Measurements from ENCODE around the gene BBS10.
"Not testable (repeated sequence)": the region's sequence is repeated elsewhere in the genome, so short reads cannot be mapped to it uniquely, and the experiment has no call there.

The BBS10 gene

DNA sequence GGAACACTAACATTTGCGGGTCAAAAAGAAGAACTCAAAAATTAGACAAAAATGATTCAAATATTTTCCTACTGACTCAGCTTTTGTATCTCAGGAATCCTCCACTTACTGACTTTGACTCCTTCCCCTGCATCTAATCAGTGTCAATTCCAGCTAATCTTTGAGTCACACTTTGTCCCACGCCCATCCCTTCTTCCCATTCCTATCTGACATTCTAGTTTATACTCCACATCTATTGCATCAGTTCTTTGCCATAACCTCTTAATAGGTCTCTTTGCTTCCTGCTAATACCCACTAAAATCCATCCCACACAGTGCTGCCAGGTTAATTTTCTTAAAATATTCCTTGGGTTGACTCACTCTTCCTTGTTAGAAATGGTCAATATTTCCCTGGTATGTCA lies 19.1 kb downstream of the BBS10 start:
- DNase-seq, result no peak

- DNase-seq, result not testable (repeated sequence)
Measured at GRCh38 chr12:76319595-76320319, 28.5 kb downstream of the BBS10 start.

- no peak for DNase-seq
Measured at GRCh38 chr12:76318773-76319594, 29.2 kb downstream of the BBS10 start.

GRCh38 chr12:76317976-76318375 lies 30.2 kb downstream of the BBS10 start:
- DNase-seq, result no peak

GRCh38 chr12:76316468-76316867 lies 31.7 kb downstream of the BBS10 start:
- no peak for DNase-seq

DNA sequence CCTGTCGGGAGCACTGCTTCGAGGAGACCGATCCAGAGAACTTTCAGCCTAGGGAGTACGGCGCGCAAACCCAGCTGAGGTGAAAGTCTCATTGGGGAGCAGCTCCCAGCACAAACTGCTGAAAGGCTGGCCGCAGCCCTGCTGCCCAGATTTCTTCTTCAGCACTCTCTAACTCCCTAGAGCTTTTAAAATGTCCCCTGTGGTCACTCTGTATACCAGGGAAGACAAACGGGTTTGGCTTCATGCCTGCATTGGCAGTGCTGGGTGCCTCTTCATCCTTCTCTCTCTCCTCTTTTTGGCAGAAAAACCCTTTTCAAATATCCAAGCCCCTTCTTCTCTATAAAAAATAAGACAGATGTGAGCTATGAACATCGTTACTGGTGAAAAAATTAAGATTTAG lies 34.9 kb downstream of the BBS10 start:
- no peak for DNase-seq

- DNase-seq, result no peak
Measured at GRCh38 chr12:76312315-76312714, 35.9 kb downstream of the BBS10 start.

DNA sequence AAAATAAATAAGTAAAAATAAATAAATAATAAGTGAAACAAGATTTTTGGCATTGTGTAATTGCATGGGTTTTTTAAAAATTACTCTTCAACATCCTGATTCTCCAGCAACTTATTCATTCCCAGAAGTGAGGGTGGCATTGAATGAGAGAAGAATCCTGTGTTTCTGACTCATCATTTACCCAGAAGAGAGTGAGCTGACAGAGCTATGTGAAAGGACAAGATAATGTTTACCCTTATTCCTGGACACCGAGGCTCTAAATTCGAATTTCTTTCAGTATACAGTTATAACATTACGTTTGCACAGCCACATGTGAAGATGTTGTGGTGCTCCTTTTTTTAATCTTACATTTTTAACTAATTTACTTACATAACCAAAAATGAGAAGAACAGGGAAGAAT lies 36.4 kb downstream of the BBS10 start:
- no peak for DNase-seq

DNA sequence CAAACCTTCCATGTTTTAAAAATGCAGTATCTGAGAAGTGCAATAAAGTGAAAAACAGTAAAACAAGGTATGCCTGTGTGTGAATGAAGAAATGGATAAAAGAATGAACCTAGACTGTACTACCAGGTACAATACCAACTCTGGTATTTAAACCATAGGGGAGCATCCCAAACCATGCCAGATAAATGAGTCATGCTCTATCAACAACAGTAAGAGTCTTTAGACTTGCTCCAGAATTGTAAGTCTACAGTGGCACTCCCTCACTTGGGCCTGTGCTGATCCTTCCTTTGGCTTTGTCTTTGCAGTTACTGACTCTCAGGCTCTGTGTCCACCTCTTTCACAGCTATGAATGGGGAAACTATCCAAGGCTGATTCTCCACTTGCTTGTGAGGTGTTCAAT lies 38.1 kb downstream of the BBS10 start:
- no peak for DNase-seq

GRCh38 chr12:76308866-76309265 lies 39.3 kb downstream of the BBS10 start:
- DNase-seq, result no peak

DNA sequence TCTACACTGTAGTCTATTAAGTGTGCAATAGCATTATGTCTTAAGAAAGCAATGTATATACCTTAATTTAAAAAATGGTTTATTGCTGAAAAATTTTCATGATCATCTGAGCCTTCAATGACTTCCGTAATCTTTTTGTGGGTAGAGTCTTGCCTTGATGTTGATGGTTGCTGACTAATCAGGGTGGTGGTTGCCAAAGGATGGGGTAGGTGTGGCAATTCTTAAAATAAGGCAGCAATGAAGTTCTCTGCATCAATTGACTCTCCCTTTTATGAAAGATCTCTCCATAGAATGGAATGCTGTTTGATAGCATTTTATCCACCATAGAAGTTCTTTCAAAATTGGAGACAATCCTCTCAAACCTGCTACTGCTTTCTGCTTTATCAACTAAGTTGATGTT lies 41.1 kb downstream of the BBS10 start:
- no peak for DNase-seq

DNA sequence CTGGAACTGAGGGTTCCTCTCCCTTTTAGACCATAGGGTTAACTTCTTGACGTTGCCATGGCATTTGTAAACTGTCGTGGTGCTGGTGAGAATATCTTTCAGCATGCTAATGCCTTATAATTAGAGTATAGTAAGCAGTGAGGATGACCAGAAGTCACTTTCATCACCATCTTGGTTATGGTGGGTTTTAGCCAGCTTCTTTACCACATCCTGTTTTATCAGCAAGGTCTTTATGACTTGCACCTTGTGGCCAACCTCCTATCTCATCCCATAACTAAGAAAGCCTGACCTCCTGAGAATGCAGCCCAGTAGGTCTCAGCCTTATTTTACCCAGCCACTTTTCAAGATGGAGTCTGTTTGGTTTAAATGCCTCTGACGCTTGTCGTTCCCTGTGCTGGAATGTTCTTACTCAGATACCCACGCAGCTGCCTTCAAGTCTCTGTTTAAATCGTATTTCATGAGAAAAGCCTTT lies 44.2 kb downstream of the BBS10 start:
- DNase-seq, result peak; percentile 53

DNA sequence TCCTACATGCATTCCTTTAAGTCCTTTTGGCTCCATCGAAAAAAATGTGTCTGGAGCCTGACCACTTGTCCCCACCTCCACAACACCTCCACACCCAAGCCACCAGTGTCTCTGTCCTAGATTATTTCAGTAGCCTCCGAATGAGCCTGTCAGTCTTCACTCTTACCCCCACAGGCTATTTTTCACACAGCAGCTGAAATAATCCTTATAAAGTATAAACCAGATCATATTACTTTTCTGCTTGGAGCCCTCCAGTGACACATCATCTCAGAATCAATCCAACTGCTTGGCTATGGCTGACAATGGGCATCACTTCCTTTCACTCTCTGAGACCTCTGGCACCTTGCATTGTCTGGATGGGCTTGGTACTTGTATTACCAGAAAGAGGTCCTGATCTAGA lies 44.9 kb downstream of the BBS10 start:
- no peak for DNase-seq

DNA sequence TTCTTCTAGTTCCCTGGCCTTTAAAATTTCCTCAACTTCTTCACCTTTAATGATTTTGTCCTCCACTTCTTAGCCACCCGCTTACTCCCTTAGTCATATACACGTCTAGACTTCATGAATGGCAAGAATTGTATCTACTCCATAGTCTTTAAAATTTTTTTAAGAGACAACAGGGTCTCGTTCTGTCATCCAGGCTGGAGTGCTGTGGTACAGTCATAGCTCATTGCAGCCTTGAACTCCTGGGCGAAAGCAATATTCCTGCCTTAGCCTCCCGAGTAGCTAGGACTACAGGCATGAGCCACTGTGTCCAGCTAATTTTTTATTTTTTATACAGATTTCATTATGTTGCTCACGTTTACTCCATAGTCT lies 47.9 kb downstream of the BBS10 start:
- no peak for DNase-seq

GRCh38 chr12:76299536-76300296 lies 48.5 kb downstream of the BBS10 start:
- DNase-seq, result no peak
